ENCODE results near the gene KLHL22. TPM values are rescaled to one million over a fixed set of nuclear protein-coding genes. Genes with fewer than 3 reads are reported as not detected.
A peak's percentile ranks its signal among the peaks of the same experiment; 100 is the strongest.

The KLHL22 gene
- polyA plus RNA-seq, 4 donors = 5.9 to 15.1 (median 8.6) TPM

DNA sequence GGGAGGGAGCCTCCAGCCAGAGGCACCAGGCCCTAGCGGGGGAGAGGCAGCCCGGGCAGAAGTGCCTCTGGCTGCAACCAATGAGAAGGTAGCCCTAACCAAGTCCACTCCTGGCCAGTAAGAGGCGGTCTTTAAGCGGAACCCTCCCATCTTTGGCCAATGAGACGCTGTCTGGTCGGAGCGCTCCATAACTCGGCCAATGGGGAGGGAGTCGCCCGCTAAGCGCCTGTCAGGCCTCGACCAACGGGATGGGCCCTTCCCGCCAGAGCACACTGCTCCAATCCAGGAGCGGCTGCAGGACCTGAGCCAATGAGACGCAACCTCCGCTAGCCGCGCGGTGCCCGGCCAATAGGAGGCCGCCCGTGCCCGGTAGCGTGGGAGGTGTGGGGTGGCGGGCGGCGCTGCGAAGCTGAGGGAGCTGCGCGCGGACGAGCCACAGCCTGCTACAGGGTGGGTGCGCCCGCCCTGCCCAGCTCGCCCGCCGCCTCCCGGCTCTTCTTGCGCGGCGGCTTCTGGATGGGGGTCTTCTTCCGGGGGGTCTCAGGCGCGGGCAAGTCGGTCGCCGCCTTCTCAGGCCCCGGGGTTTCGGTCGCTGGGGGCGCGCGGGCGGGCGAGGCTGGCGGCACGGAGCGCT is 70.5 kb downstream of the KLHL22 start:
- DNase-seq (peak in 1 of 2 donors; percentile 33), FAIRE-seq (no peak)
- Histone ChIP-seq H3K4me3 (ENCODE audit: low read depth in 1 of 3, low read length in 3 of 3) (peak overlapping the region in 1 of 3 donors; percentile 22), H3K36me3 (ENCODE audit: control insufficient read depth in 3 of 3, insufficient read depth in 2 of 3, low read depth in 1 of 3, low read length in 3 of 3) (peaks cover 0 to 28% (median 0%) of the 10 kb centered on the region in 3 donors), H3K27ac (ENCODE audit: low read depth in 1 of 3, low read length in 2 of 3) (no peak overlapping the region), H3K9me3 (ENCODE audit: control insufficient read depth in 2 of 2, insufficient read depth in 1 of 2, low read depth in 1 of 2, low read length in 1 of 2) (no peaks in the 10 kb centered on the region), H3K4me1 (ENCODE audit: control insufficient read depth in 3 of 3, insufficient read depth in 2 of 3, low read depth in 1 of 3, low read length in 2 of 3) (peaks cover 0 to 13% (median 3%) of the 10 kb centered on the region in 3 donors), H3K27me3 (ENCODE audit: control insufficient read depth in 3 of 3, insufficient read depth in 3 of 3, low read length in 3 of 3) (peaks cover 11 to 69% (median 12%) of the 10 kb centered on the region in 3 donors)
- 36 to 63% (median 45%) methylated on average over 41 to 59 of the region's 59 CpGs for WGBS, 3 donors

GRCh38 chr22:20424568-20424931 is 71.0 kb downstream of the KLHL22 start:
- WGBS, 3 donors = 75 to 79% (median 78%) methylated on average over 15 of the region's 15 CpGs
- peaks cover 0 to 8% (median 0%) of the 10 kb centered on the region in 3 donors for H3K4me1 ChIP-seq (ENCODE audit: control insufficient read depth in 3 of 3, insufficient read depth in 2 of 3, low read depth in 1 of 3, low read length in 2 of 3)

GRCh38 chr22:20423906-20424551 is 71.6 kb downstream of the KLHL22 start:
- DNase-seq (no peak), FAIRE-seq (no peak)
- H3K4me1 ChIP-seq (ENCODE audit: control insufficient read depth in 3 of 3, insufficient read depth in 2 of 3, low read depth in 1 of 3, low read length in 2 of 3) = peaks cover 0 to 5% (median 0%) of the 10 kb centered on the region in 3 donors
- H3K27ac ChIP-seq (ENCODE audit: low read depth in 1 of 3, low read length in 2 of 3) = peak overlapping the region in 1 of 3 donors; percentile 18
- peaks cover 0 to 24% (median 0%) of the 10 kb centered on the region in 3 donors for H3K36me3 ChIP-seq (ENCODE audit: control insufficient read depth in 3 of 3, insufficient read depth in 2 of 3, low read depth in 1 of 3, low read length in 3 of 3)
- H3K9me3 ChIP-seq (ENCODE audit: control insufficient read depth in 2 of 2, insufficient read depth in 1 of 2, low read depth in 1 of 2, low read length in 1 of 2) = no peaks in the 10 kb centered on the region
- H3K4me3 ChIP-seq (ENCODE audit: low read depth in 1 of 3, low read length in 3 of 3) = no peak overlapping the region
- H3K27me3 ChIP-seq (ENCODE audit: control insufficient read depth in 3 of 3, insufficient read depth in 3 of 3, low read length in 3 of 3) = peaks cover 10 to 60% (median 11%) of the 10 kb centered on the region in 3 donors
- 32 to 54% (median 40%) methylated on average over 29 to 31 of the region's 31 CpGs for WGBS, 3 donors

More at GRCh38 chr22:20424568-20424931, 71.0 kb downstream of the KLHL22 start:
- no peaks in the 10 kb centered on the region for H3K9me3 ChIP-seq (ENCODE audit: control insufficient read depth in 2 of 2, insufficient read depth in 1 of 2, low read depth in 1 of 2, low read length in 1 of 2)
- H3K36me3 ChIP-seq (ENCODE audit: control insufficient read depth in 3 of 3, insufficient read depth in 2 of 3, low read depth in 1 of 3, low read length in 3 of 3) = peaks cover 0 to 25% (median 0%) of the 10 kb centered on the region in 3 donors
- FAIRE-seq = no peak
- H3K27ac ChIP-seq (ENCODE audit: low read depth in 1 of 3, low read length in 2 of 3) = no peak overlapping the region
- no peak overlapping the region for H3K4me3 ChIP-seq (ENCODE audit: low read depth in 1 of 3, low read length in 3 of 3)
- peaks cover 10 to 64% (median 11%) of the 10 kb centered on the region in 3 donors for H3K27me3 ChIP-seq (ENCODE audit: control insufficient read depth in 3 of 3, insufficient read depth in 3 of 3, low read length in 3 of 3)
- no peak for DNase-seq

GRCh38 chr22:20423008-20423905 is 72.3 kb downstream of the KLHL22 start:
- no peak for FAIRE-seq
- WGBS, 3 donors = 55 to 69% (median 66%) methylated on average over 20 of the region's 20 CpGs
- H3K9me3 ChIP-seq (ENCODE audit: control insufficient read depth in 2 of 2, insufficient read depth in 1 of 2, low read depth in 1 of 2, low read length in 1 of 2) = no peaks in the 10 kb centered on the region
- H3K4me3 ChIP-seq (ENCODE audit: low read depth in 1 of 3, low read length in 3 of 3) = no peak overlapping the region
- peaks cover 0 to 8% (median 0%) of the 10 kb centered on the region in 3 donors for H3K4me1 ChIP-seq (ENCODE audit: control insufficient read depth in 3 of 3, insufficient read depth in 2 of 3, low read depth in 1 of 3, low read length in 2 of 3)
- peak overlapping the region in 1 of 3 donors; percentile 23 for H3K27ac ChIP-seq (ENCODE audit: low read depth in 1 of 3, low read length in 2 of 3)
- peaks cover 0 to 17% (median 0%) of the 10 kb centered on the region in 3 donors for H3K36me3 ChIP-seq (ENCODE audit: control insufficient read depth in 3 of 3, insufficient read depth in 2 of 3, low read depth in 1 of 3, low read length in 3 of 3)
- DNase-seq = no peak
- peaks cover 7 to 54% (median 11%) of the 10 kb centered on the region in 3 donors for H3K27me3 ChIP-seq (ENCODE audit: control insufficient read depth in 3 of 3, insufficient read depth in 3 of 3, low read length in 3 of 3)

GRCh38 chr22:20422271-20423007 is 73.2 kb downstream of the KLHL22 start:
- FAIRE-seq = no peak
- H3K4me3 ChIP-seq (ENCODE audit: low read depth in 1 of 3, low read length in 3 of 3) = no peak overlapping the region
- H3K27ac ChIP-seq (ENCODE audit: low read depth in 1 of 3, low read length in 2 of 3) = peak overlapping the region in 1 of 3 donors; percentile 23
- H3K36me3 ChIP-seq (ENCODE audit: control insufficient read depth in 3 of 3, insufficient read depth in 2 of 3, low read depth in 1 of 3, low read length in 3 of 3) = peaks cover 0 to 13% (median 0%) of the 10 kb centered on the region in 3 donors
- WGBS, 3 donors = 52 to 78% (median 77%) methylated on average over 21 of the region's 21 CpGs
- no peaks in the 10 kb centered on the region for H3K9me3 ChIP-seq (ENCODE audit: control insufficient read depth in 2 of 2, insufficient read depth in 1 of 2, low read depth in 1 of 2, low read length in 1 of 2)
- H3K27me3 ChIP-seq (ENCODE audit: control insufficient read depth in 3 of 3, insufficient read depth in 3 of 3, low read length in 3 of 3) = peaks cover 7 to 49% (median 11%) of the 10 kb centered on the region in 3 donors
- peaks cover 0 to 9% (median 0%) of the 10 kb centered on the region in 3 donors for H3K4me1 ChIP-seq (ENCODE audit: control insufficient read depth in 3 of 3, insufficient read depth in 2 of 3, low read depth in 1 of 3, low read length in 2 of 3)
- DNase-seq = no peak

DNA sequence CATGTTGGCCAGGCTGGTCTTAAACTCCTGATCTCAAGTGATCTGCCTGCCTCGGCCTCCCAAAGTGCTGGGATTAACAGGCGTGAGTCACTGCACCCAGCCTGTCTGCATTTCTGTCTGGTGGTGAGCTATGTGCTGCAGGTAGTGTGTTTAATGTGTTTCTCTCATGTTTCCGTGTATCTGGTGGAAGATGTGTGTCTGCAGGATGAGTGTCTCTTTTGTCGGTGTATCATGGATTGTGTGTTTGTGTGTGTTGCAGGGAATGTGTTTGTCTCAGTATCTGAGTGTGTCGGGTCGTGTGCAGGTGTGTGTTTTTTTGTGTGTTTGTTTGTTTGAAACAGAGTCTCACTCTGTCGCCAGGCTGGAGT is 74.1 kb downstream of the KLHL22 start:
- H3K9me3 ChIP-seq (ENCODE audit: control insufficient read depth in 2 of 2, insufficient read depth in 1 of 2, low read depth in 1 of 2, low read length in 1 of 2) = no peaks in the 10 kb centered on the region
- no peak overlapping the region for H3K27ac ChIP-seq (ENCODE audit: low read depth in 1 of 3, low read length in 2 of 3)
- FAIRE-seq (no peak), DNase-seq (no peak)
- H3K4me1 ChIP-seq (ENCODE audit: control insufficient read depth in 3 of 3, insufficient read depth in 2 of 3, low read depth in 1 of 3, low read length in 2 of 3) = peaks cover 0 to 9% (median 0%) of the 10 kb centered on the region in 3 donors
- H3K27me3 ChIP-seq (ENCODE audit: control insufficient read depth in 3 of 3, insufficient read depth in 3 of 3, low read length in 3 of 3) = peaks cover 4 to 40% (median 7%) of the 10 kb centered on the region in 3 donors
- peaks cover 0 to 7% (median 0%) of the 10 kb centered on the region in 3 donors for H3K36me3 ChIP-seq (ENCODE audit: control insufficient read depth in 3 of 3, insufficient read depth in 2 of 3, low read depth in 1 of 3, low read length in 3 of 3)
- no peak overlapping the region for H3K4me3 ChIP-seq (ENCODE audit: low read depth in 1 of 3, low read length in 3 of 3)
- 71 to 88% (median 83%) methylated on average over 7 of the region's 7 CpGs for WGBS, 3 donors

DNA sequence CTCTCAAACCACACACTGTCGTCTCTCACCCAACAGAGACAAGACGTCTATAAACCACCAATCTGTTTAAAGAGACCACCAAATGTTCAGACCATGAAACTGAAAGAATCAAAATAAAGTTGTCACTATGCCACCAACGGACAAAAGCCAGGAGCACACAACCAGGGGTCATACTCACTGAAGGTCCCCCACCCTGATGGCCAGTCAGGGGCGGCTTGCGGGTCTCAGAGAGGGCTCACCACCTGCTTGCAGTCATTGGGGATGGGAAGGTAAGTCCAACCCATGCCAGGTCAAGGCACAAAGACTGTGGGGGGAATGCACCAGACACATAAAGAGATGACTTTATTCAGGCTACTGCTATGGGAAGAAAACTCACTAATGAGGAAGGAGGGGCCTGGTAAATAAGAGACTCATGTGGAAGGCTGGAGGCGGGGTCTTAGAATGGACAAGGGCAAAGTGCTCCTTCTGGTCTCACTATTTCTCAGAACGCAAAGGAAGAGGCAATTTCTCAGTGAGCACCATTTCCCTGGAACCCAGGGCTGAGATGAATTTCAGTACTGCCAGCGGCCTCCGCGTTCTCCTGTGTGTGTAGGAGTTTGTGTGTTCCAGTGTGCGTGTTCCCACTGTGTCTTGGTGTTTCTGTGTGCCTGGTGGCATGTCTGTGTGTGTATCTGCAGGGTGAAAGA is 75.3 kb downstream of the KLHL22 start:
- no peak for FAIRE-seq
- H3K4me3 ChIP-seq (ENCODE audit: low read depth in 1 of 3, low read length in 3 of 3) = no peak overlapping the region
- WGBS, 3 donors = 75 to 85% (median 81%) methylated on average over 11 of the region's 11 CpGs
- H3K4me1 ChIP-seq (ENCODE audit: control insufficient read depth in 3 of 3, insufficient read depth in 2 of 3, low read depth in 1 of 3, low read length in 2 of 3) = peaks cover 0 to 9% (median 0%) of the 10 kb centered on the region in 3 donors
- peaks cover 0 to 5% (median 0%) of the 10 kb centered on the region in 3 donors for H3K36me3 ChIP-seq (ENCODE audit: control insufficient read depth in 3 of 3, insufficient read depth in 2 of 3, low read depth in 1 of 3, low read length in 3 of 3)
- peaks cover 0 to 34% (median 0%) of the 10 kb centered on the region in 3 donors for H3K27me3 ChIP-seq (ENCODE audit: control insufficient read depth in 3 of 3, insufficient read depth in 3 of 3, low read length in 3 of 3)
- no peak for DNase-seq
- H3K27ac ChIP-seq (ENCODE audit: low read depth in 1 of 3, low read length in 2 of 3) = no peak overlapping the region
- no peaks in the 10 kb centered on the region for H3K9me3 ChIP-seq (ENCODE audit: control insufficient read depth in 2 of 2, insufficient read depth in 1 of 2, low read depth in 1 of 2, low read length in 1 of 2)

Data from small intestine (tissue), 7 donors.